ENCODE results near the gene ADGRE2. TPM values are rescaled to one million over a fixed set of nuclear protein-coding genes. Genes with fewer than 3 reads are reported as not detected.

ADGRE2 gene
- polyA plus RNA-seq, 6 donors from 2014 or later, result 0.13 to 0.51 (median 0.35) TPM; not detected in 3

DNA sequence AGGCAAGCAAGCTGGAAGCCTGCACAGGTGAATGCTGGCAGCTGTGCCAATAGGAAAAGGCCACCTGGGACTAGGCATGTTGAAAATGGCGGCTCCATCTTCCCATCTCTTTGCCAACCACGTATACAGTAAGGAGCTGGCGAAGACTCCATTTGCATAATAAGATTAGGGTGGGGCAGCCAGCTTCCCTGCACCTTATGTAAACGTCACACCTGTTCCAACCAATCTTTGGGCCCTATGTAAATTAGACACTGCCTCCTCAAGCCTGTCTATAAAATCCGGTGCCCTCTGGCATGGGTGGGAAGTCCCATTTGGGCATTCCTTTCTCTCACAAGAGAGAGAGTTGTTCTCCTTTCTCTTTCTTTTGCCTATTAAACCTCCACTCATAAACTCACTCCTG is 16.8 kb downstream of the ADGRE2 start:
- Mint-ChIP-seq H3K9me3 (peaks cover 0 to 2% (median 0%) of the 10 kb centered on the region in 7 donors), H3K36me3 (no peaks in the 10 kb centered on the region), H3K4me3 (no peak overlapping the region), H3K4me1 (peaks cover 2 to 6% (median 4%) of the 10 kb centered on the region in 3 donors), H3K27ac (no peak overlapping the region), H3K27me3 (peaks cover 0 to 22% (median 9%) of the 10 kb centered on the region in 3 donors)
- DNase-seq, result no peak
- ATAC-seq (ENCODE audit: low read depth in 2 of 2), result no peak

- Mint-ChIP-seq H3K4me1 (peaks cover under 1 to 2% (median under 1%) of the 10 kb centered on the region in 3 donors), H3K27ac (no peak overlapping the region), H3K27me3 (peaks cover 0 to 4% (median 2%) of the 10 kb centered on the region in 3 donors), H3K9me3 (no peaks in the 10 kb centered on the region), H3K4me3 (no peak overlapping the region), H3K36me3 (no peaks in the 10 kb centered on the region)
- DNase-seq, result no peak
- no peak for ATAC-seq (ENCODE audit: low read depth in 2 of 2)
Measured at GRCh38 chr19:14758816-14759215, 19.5 kb downstream of the ADGRE2 start.

GRCh38 chr19:14748601-14749000 is 29.8 kb downstream of the ADGRE2 start:
- Mint-ChIP-seq H3K9me3 (peaks cover 0 to 4% (median 0%) of the 10 kb centered on the region in 7 donors), H3K4me1 (no peaks in the 10 kb centered on the region), H3K27ac (peak overlapping the region in 1 of 6 donors; percentile 42), H3K27me3 (no peaks in the 10 kb centered on the region), H3K36me3 (no peaks in the 10 kb centered on the region), H3K4me3 (no peak overlapping the region)
- ATAC-seq (ENCODE audit: low read depth in 2 of 2) (no peak), DNase-seq (no peak)

GRCh38 chr19:14746886-14747285 is 31.5 kb downstream of the ADGRE2 start:
- H3K27ac Mint-ChIP-seq, result peak overlapping the region in 1 of 6 donors; percentile 65
- no peaks in the 10 kb centered on the region for H3K4me1 Mint-ChIP-seq
- no peaks in the 10 kb centered on the region for H3K36me3 Mint-ChIP-seq
- H3K4me3 Mint-ChIP-seq, result no peak overlapping the region
- H3K9me3 Mint-ChIP-seq, result peaks cover 0 to 4% (median 0%) of the 10 kb centered on the region in 7 donors
- no peak for DNase-seq
- ATAC-seq (ENCODE audit: low read depth in 2 of 2), result no peak
- no peaks in the 10 kb centered on the region for H3K27me3 Mint-ChIP-seq

DNA sequence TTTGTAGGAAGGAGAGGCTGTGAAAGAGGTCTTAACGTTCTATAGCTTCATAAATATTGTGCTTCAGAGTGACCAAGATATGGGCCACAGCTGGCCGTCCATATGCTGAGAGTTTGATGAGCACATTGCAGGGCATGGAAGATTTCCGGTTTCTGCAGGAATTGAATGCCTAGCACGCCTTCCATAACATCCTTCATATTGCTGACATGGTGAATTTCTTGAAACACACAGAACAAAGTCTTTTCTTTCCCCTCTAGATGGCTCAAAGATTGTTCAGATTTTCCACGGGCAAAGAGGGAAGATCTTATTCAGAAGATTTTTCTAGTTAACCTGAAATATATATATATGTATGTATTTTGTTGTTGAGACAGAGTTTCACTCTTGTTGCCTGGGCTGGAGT is 42.4 kb downstream of the ADGRE2 start:
- no peaks in the 10 kb centered on the region for H3K27me3 Mint-ChIP-seq
- no peak overlapping the region for H3K27ac Mint-ChIP-seq
- H3K9me3 Mint-ChIP-seq, result peaks cover 0 to 4% (median 3%) of the 10 kb centered on the region in 7 donors
- ATAC-seq (ENCODE audit: low read depth in 2 of 2), result no peak
- H3K36me3 Mint-ChIP-seq, result peaks cover 0 to 6% of the 10 kb centered on the region in 2 donors
- DNase-seq, result no peak
- H3K4me1 Mint-ChIP-seq, result no peaks in the 10 kb centered on the region
- no peak overlapping the region for H3K4me3 Mint-ChIP-seq

GRCh38 chr19:14733574-14733973 is 44.8 kb downstream of the ADGRE2 start:
- no peak for DNase-seq
- H3K9me3 Mint-ChIP-seq, result peaks cover 9 to 24% (median 17%) of the 10 kb centered on the region in 7 donors
- H3K27ac Mint-ChIP-seq, result peak overlapping the region in 1 of 6 donors; percentile 20
- peaks cover 6 to 15% of the 10 kb centered on the region in 2 donors for H3K36me3 Mint-ChIP-seq
- no peaks in the 10 kb centered on the region for H3K4me1 Mint-ChIP-seq
- no peak overlapping the region for H3K4me3 Mint-ChIP-seq
- no peak for ATAC-seq (ENCODE audit: low read depth in 2 of 2)
- H3K27me3 Mint-ChIP-seq, result no peaks in the 10 kb centered on the region

- peaks cover 11 to 34% (median 25%) of the 10 kb centered on the region in 7 donors for H3K9me3 Mint-ChIP-seq
- H3K4me3 Mint-ChIP-seq, result no peak overlapping the region
- DNase-seq (no peak), ATAC-seq (ENCODE audit: low read depth in 2 of 2) (no peak)
- H3K27me3 Mint-ChIP-seq, result no peaks in the 10 kb centered on the region
- H3K27ac Mint-ChIP-seq, result no peak overlapping the region
- no peaks in the 10 kb centered on the region for H3K4me1 Mint-ChIP-seq
- H3K36me3 Mint-ChIP-seq, result peaks cover 6 to 19% of the 10 kb centered on the region in 2 donors
Measured at GRCh38 chr19:14732510-14732909, 45.9 kb downstream of the ADGRE2 start.

DNA sequence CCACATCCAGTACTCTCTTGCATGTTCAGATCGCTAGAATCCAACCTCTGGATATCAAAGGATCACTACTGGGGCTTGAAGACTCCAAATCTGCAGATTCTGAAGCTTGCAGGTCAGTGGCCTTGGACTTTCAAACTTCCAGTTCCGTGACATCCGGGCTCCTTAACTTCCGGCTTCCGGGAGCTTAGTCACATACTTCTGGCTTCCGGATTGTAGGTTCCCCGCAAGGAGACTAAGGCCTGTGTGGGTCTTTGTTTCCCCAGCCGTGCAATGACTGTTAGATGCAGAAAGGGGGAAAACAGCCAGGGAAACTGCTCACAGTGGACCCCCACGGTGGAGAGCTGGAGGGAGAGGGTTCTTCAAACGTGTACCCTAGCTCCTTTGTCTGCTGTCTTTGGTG is 47.2 kb downstream of the ADGRE2 start:
- peaks cover 17 to 43% (median 34%) of the 10 kb centered on the region in 7 donors for H3K9me3 Mint-ChIP-seq
- ATAC-seq (ENCODE audit: low read depth in 2 of 2) (no peak), DNase-seq (no peak)
- no peak overlapping the region for H3K27ac Mint-ChIP-seq
- no peaks in the 10 kb centered on the region for H3K27me3 Mint-ChIP-seq
- H3K4me1 Mint-ChIP-seq, result no peaks in the 10 kb centered on the region
- H3K4me3 Mint-ChIP-seq, result no peak overlapping the region
- peaks cover 12 to 27% of the 10 kb centered on the region in 2 donors for H3K36me3 Mint-ChIP-seq

GRCh38 chr19:14728595-14728994 is 49.8 kb downstream of the ADGRE2 start:
- H3K4me3 Mint-ChIP-seq, result no peak overlapping the region
- ATAC-seq (ENCODE audit: low read depth in 2 of 2) (no peak), DNase-seq (no peak)
- peaks cover 25 to 62% (median 48%) of the 10 kb centered on the region in 7 donors for H3K9me3 Mint-ChIP-seq
- no peaks in the 10 kb centered on the region for H3K27me3 Mint-ChIP-seq
- H3K27ac Mint-ChIP-seq, result peak overlapping the region in 1 of 6 donors; percentile 79
- no peaks in the 10 kb centered on the region for H3K4me1 Mint-ChIP-seq
- peaks cover 20 to 46% of the 10 kb centered on the region in 2 donors for H3K36me3 Mint-ChIP-seq

- Mint-ChIP-seq H3K27me3 (no peaks in the 10 kb centered on the region), H3K4me3 (no peak overlapping the region), H3K9me3 (peaks cover 20 to 91% (median 74%) of the 10 kb centered on the region in 7 donors), H3K27ac (no peak overlapping the region), H3K4me1 (no peaks in the 10 kb centered on the region), H3K36me3 (peaks cover 61 to 71% of the 10 kb centered on the region in 2 donors)
- DNase-seq (no peak), ATAC-seq (ENCODE audit: low read depth in 2 of 2) (no peak)
Measured at GRCh38 chr19:14722127-14722526, 56.2 kb downstream of the ADGRE2 start.

DNA sequence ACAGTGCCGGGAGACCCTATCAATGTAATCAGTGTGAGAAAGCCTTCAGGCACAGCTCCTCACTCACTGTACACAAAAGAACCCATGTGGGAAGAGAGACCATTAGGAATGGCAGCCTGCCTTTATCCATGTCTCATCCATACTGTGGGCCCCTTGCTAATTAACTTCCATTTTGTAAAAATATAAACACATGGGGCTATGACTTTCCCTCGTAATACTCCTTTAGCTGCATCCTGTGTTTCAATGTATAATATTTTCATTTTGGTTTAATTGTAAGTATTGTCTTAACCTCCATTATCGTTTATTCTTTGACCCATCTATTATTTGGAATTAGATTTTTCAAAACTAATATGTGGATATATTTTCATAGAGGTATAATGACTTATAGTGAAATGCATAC is 59.2 kb downstream of the ADGRE2 start:
- no peak for DNase-seq
- no peak overlapping the region for H3K27ac Mint-ChIP-seq
- peaks cover 18 to 97% (median 86%) of the 10 kb centered on the region in 7 donors for H3K9me3 Mint-ChIP-seq
- H3K4me3 Mint-ChIP-seq, result no peak overlapping the region
- ATAC-seq (ENCODE audit: low read depth in 2 of 2), result no peak
- no peaks in the 10 kb centered on the region for H3K4me1 Mint-ChIP-seq
- peaks cover 77 to 78% of the 10 kb centered on the region in 2 donors for H3K36me3 Mint-ChIP-seq
- no peaks in the 10 kb centered on the region for H3K27me3 Mint-ChIP-seq

DNA sequence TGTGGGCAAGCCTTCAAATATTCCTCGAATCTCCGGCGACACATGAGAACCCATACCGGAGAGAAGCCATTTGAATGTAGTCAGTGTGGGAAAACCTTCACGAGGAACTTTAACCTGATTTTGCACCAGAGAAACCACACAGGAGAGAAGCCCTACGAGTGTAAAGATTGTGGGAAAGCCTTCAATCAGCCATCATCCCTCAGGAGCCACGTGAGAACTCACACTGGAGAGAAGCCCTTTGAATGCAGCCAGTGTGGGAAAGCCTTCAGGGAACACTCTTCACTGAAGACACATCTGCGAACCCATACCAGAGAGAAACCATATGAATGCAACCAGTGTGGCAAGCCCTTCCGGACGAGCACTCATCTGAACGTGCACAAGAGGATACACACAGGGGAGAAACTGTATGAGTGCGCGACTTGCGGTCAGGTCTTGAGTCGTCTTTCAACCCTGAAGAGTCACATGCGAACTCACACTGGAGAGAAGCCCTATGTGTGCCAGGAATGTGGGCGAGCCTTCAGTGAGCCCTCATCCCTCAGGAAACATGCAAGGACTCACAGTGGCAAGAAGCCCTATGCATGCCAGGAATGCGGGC is 59.7 kb downstream of the ADGRE2 start:
- H3K4me1 Mint-ChIP-seq, result no peaks in the 10 kb centered on the region

DNA sequence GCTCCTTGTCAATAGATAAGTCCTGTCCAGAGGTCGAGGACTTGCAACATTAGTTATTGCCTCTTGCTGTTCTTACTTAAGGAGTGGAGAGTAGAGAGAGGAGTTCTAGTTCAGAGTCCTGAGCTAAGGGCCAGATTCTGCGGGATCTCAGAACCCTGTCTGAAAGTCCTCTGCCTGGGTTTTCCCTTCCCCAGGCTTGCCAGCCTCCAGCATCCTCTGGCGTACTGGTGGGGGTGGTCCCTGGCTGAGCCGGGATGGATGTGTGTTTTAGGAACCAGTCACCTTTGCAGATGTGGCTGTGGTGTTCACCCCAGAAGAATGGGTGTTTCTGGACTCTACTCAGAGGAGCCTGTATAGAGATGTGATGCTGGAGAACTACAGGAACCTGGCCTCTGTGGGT is 62.5 kb downstream of the ADGRE2 start:
- Mint-ChIP-seq H3K9me3 (peaks cover 25 to 75% (median 64%) of the 10 kb centered on the region in 7 donors), H3K4me3 (no peak overlapping the region), H3K36me3 (peaks cover 80 to 81% of the 10 kb centered on the region in 2 donors)

More for the DNA sequence above, 59.7 kb downstream of the ADGRE2 start:
- no peak overlapping the region for H3K4me3 Mint-ChIP-seq
- ATAC-seq (ENCODE audit: low read depth in 2 of 2) (no peak), DNase-seq (no peak)
- peaks cover 78 to 82% of the 10 kb centered on the region in 2 donors for H3K36me3 Mint-ChIP-seq
- peaks cover 23 to 97% (median 86%) of the 10 kb centered on the region in 7 donors for H3K9me3 Mint-ChIP-seq
- no peaks in the 10 kb centered on the region for H3K27me3 Mint-ChIP-seq
- H3K27ac Mint-ChIP-seq, result no peak overlapping the region

GRCh38 chr19:14704450-14704849 is 73.9 kb downstream of the ADGRE2 start:
- H3K36me3 Mint-ChIP-seq, result peaks cover 35 to 46% of the 10 kb centered on the region in 2 donors
- peaks cover 0 to 4% (median 0%) of the 10 kb centered on the region in 7 donors for H3K9me3 Mint-ChIP-seq
- H3K27ac Mint-ChIP-seq, result peak overlapping the region in 1 of 6 donors; percentile 68
- ATAC-seq (ENCODE audit: low read depth in 2 of 2) (no peak), DNase-seq (no peak)
- peaks cover 0 to 5% (median 0%) of the 10 kb centered on the region in 3 donors for H3K4me1 Mint-ChIP-seq
- no peak overlapping the region for H3K4me3 Mint-ChIP-seq
- no peaks in the 10 kb centered on the region for H3K27me3 Mint-ChIP-seq

More for the DNA sequence above, 62.5 kb downstream of the ADGRE2 start:
- peaks cover 0 to 5% (median 0%) of the 10 kb centered on the region in 3 donors for H3K4me1 Mint-ChIP-seq
- H3K27me3 Mint-ChIP-seq, result no peaks in the 10 kb centered on the region
- no peak for ATAC-seq (ENCODE audit: low read depth in 2 of 2)
- no peak overlapping the region for H3K27ac Mint-ChIP-seq
- DNase-seq, result no peak
